Progenitor cell of endocrine pancreas (in vitro differentiated cells): ENCODE results near the gene MYCL. TPM values are rescaled to one million over a fixed set of nuclear protein-coding genes. Genes with fewer than 3 reads are reported as not detected.

Experiments
- DNase-seq: peaks from one replicate; pipeline ENCODE4 v3.0.0; 2021; ENCODE audit warnings: low spot score; ENCODE audit not compliant: unreplicated experiment
- H3K27ac Mint-ChIP-seq: 2 replicates; pipeline ENCODE4 v1.8.0; 2021; ENCODE audit warnings: mild to moderate bottlenecking, moderate library complexity, mixed read lengths
- H3K27me3 Mint-ChIP-seq: 2 replicates; pipeline ENCODE4 v1.8.0; 2021; ENCODE audit warnings: mixed read lengths
- H3K36me3 Mint-ChIP-seq: 2 replicates; pipeline ENCODE4 v1.8.0; 2022; ENCODE audit warnings: mixed read lengths; ENCODE audit not compliant: insufficient read depth
- H3K4me1 Mint-ChIP-seq: 2 replicates; pipeline ENCODE4 v1.8.0; 2021; ENCODE audit warnings: low read depth, mixed read lengths
- H3K4me3 Mint-ChIP-seq: 2 replicates; pipeline ENCODE4 v1.8.0; 2021; ENCODE audit warnings: low read depth, mild to moderate bottlenecking, moderate library complexity, mixed read lengths
- H3K9me3 Mint-ChIP-seq: 2 replicates; pipeline ENCODE4 v1.8.0; 2021; ENCODE audit warnings: low read depth, mixed read lengths
- CTCF ChIP-seq: fragments of 200-600 bp; sonication (generic); IDR thresholded peaks from one replicate; pipeline ENCODE4 v1.5.0; 2021; ENCODE audit warnings: antibody characterized with exemption, mild to moderate bottlenecking; ENCODE audit not compliant: unreplicated experiment
- total RNA-seq: library from RNA; stranded (reverse); gene quantifications from 2 replicates; pipeline ENCODE4 v1.2.1, GENCODE V29; 2021

Gene MYCL
- total RNA-seq, 1 donor from 2014 or later, result 21.3 TPM

GRCh38 chr1:39861003-39861402 is 40.7 kb downstream of the MYCL start:
- no peak overlapping the region for H3K27ac Mint-ChIP-seq

GRCh38 chr1:39859859-39860812 is 41.6 kb downstream of the MYCL start:
- Mint-ChIP-seq H3K27ac (no peak overlapping the region), H3K4me3 (no peak overlapping the region), H3K36me3 (peaks cover 16% of the 10 kb centered on the region), H3K9me3 (peaks cover 5% of the 10 kb centered on the region), H3K4me1 (no peaks in the 10 kb centered on the region), H3K27me3 (no peaks in the 10 kb centered on the region)
- no peak for DNase-seq
- no peak for TF ChIP-seq CTCF

More at GRCh38 chr1:39861003-39861402, 40.7 kb downstream of the MYCL start:
- TF ChIP-seq CTCF, result no peak
- peaks cover 14% of the 10 kb centered on the region for H3K36me3 Mint-ChIP-seq
- H3K27me3 Mint-ChIP-seq, result no peaks in the 10 kb centered on the region
- peaks cover 5% of the 10 kb centered on the region for H3K9me3 Mint-ChIP-seq
- H3K4me3 Mint-ChIP-seq, result no peak overlapping the region
- no peaks in the 10 kb centered on the region for H3K4me1 Mint-ChIP-seq
- DNase-seq, result no peak

GRCh38 chr1:39858315-39858714 is 43.4 kb downstream of the MYCL start:
- peaks cover 17% of the 10 kb centered on the region for H3K36me3 Mint-ChIP-seq
- H3K4me1 Mint-ChIP-seq, result no peaks in the 10 kb centered on the region
- no peak for DNase-seq
- TF ChIP-seq CTCF, result no peak
- H3K27me3 Mint-ChIP-seq, result no peaks in the 10 kb centered on the region
- H3K9me3 Mint-ChIP-seq, result peaks cover 5% of the 10 kb centered on the region
- H3K4me3 Mint-ChIP-seq, result no peak overlapping the region
- no peak overlapping the region for H3K27ac Mint-ChIP-seq

- no peak overlapping the region for H3K4me3 Mint-ChIP-seq
- H3K4me1 Mint-ChIP-seq, result peaks cover 7% of the 10 kb centered on the region
- TF ChIP-seq CTCF, result no peak
- no peaks in the 10 kb centered on the region for H3K27me3 Mint-ChIP-seq
- H3K36me3 Mint-ChIP-seq, result peaks cover 20% of the 10 kb centered on the region
- no peak overlapping the region for H3K27ac Mint-ChIP-seq
- H3K9me3 Mint-ChIP-seq, result peaks cover 5% of the 10 kb centered on the region
- DNase-seq, result no peak
Observed at GRCh38 chr1:39857126-39857878, 44.4 kb downstream of the MYCL start.

GRCh38 chr1:39854738-39855137 is 47.0 kb downstream of the MYCL start:
- Mint-ChIP-seq H3K9me3 (no peaks in the 10 kb centered on the region), H3K27me3 (no peaks in the 10 kb centered on the region), H3K4me3 (no peak overlapping the region), H3K27ac (no peak overlapping the region), H3K36me3 (peaks cover 14% of the 10 kb centered on the region), H3K4me1 (peaks cover 13% of the 10 kb centered on the region)
- no peak for TF ChIP-seq CTCF
- no peak for DNase-seq
